Peyer's patch (tissue), 4 donors: ENCODE measurements around the gene RIMBP2. TPM values are rescaled to one million over a fixed set of nuclear protein-coding genes. Genes with fewer than 3 reads are reported as not detected.

Source experiments
- DNase-seq, 3 donors: peaks; one replicate each; pipeline ENCODE4 v3.0.0-alpha.2; 2017 to 2019
- H3K27ac ChIP-seq, 4 donors: fragments of 200-600 bp; sonication (generic); one replicate each; pipeline ENCODE4 v1.5.1; 2016 to 2019
- H3K27me3 ChIP-seq, 2 donors: fragments of 200-600 bp; sonication (generic); one replicate each; pipeline ENCODE4 v1.5.1; 2019
- H3K36me3 ChIP-seq, 3 donors: fragments of 200-600 bp; sonication (generic); one replicate each; pipeline ENCODE4 v1.5.1; 2016 to 2019
- H3K4me1 ChIP-seq, 4 donors: fragments of 200-600 bp; sonication (generic); one replicate each; pipeline ENCODE4 v1.5.1; 2016 to 2019
- H3K4me3 ChIP-seq, 4 donors: fragments of 200-600 bp; sonication (generic); 1 replicate in 3 of 4; 2 replicates in 1 of 4; pipeline ENCODE4 v1.5.1; 2016 to 2019; ENCODE audit warnings: mild to moderate bottlenecking in 1 of 4
- H3K9me3 ChIP-seq, 4 donors: fragments of 200-600 bp; sonication (generic); one replicate each; pipeline ENCODE4 v1.5.1; 2016 to 2019; ENCODE audit warnings: mild to moderate bottlenecking in 1 of 4
- POLR2A ChIP-seq, 2 donors: fragments of 450-650 bp; IDR thresholded peaks; one replicate each; pipeline ENCODE4 v1.5.1; 2017; ENCODE audit warnings: antibody characterized with exemption in 2 of 2, mild to moderate bottlenecking in 2 of 2, moderate library complexity in 2 of 2
- total RNA-seq, 4 donors: library from RNA; depleted of rRNA; stranded (reverse); fragments of >200 nt; gene quantifications; one replicate each; pipeline ENCODE4 v1.1.0, GENCODE V29; 2016
- TF ChIP-seq, protein P1 (sequence below), 6 experiments: fragments of 450-650 bp in 4 of 6; fragments of 200-600 bp in 2 of 6; sonication (generic) in 1 of 6; IDR thresholded peaks; one replicate each; pipeline ENCODE4 v1.5.1; 2017 to 2019; ENCODE audit warnings: antibody characterized with exemption in 6 of 6, mild to moderate bottlenecking in 3 of 6, moderate library complexity in 1 of 6

The RIMBP2 gene
- total RNA-seq, 4 donors from 2014 or later: 8.8 to 19.8 (median 16.0) TPM

DNA sequence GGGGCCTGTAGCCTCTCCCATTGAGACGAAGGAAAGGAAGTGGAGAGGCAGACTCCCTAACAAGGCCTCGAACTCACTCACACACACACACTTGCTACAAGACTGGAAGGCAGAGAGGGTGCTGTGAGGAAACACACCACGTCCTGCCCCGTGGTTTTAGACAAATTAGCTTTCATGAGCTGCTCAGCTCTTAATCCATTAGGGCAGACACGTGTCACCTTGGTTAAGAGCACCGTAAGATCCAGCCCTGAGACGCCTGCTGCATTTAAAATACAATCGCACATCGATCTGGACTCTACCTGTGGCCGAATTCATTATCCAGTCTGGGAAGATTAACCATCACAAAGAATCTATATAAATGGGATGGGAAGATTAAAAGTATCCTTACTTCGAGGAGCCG, 72.0 kb downstream of the RIMBP2 start:
- TF ChIP-seq, protein P1, sequence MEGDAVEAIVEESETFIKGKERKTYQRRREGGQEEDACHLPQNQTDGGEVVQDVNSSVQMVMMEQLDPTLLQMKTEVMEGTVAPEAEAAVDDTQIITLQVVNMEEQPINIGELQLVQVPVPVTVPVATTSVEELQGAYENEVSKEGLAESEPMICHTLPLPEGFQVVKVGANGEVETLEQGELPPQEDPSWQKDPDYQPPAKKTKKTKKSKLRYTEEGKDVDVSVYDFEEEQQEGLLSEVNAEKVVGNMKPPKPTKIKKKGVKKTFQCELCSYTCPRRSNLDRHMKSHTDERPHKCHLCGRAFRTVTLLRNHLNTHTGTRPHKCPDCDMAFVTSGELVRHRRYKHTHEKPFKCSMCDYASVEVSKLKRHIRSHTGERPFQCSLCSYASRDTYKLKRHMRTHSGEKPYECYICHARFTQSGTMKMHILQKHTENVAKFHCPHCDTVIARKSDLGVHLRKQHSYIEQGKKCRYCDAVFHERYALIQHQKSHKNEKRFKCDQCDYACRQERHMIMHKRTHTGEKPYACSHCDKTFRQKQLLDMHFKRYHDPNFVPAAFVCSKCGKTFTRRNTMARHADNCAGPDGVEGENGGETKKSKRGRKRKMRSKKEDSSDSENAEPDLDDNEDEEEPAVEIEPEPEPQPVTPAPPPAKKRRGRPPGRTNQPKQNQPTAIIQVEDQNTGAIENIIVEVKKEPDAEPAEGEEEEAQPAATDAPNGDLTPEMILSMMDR (IDR thresholded peaks at IDR 0.05): no peak
- no peak for TF ChIP-seq POLR2A (IDR thresholded peaks at IDR 0.05)
- Histone ChIP-seq H3K4me1 (no peaks in the 10 kb centered on the region), H3K27ac (no peak overlapping the region), H3K4me3 (no peak overlapping the region), H3K9me3 (no peaks in the 10 kb centered on the region), H3K27me3 (no peaks in the 10 kb centered on the region), H3K36me3 (no peaks in the 10 kb centered on the region)
- DNase-seq: no peak

GRCh38 chr12:130642856-130643255, 73.2 kb downstream of the RIMBP2 start:
- no peaks in the 10 kb centered on the region for H3K4me1 ChIP-seq
- TF ChIP-seq, protein P1 (IDR thresholded peaks at IDR 0.05): no peak
- TF ChIP-seq POLR2A (IDR thresholded peaks at IDR 0.05): no peak
- H3K36me3 ChIP-seq: no peaks in the 10 kb centered on the region
- no peak overlapping the region for H3K4me3 ChIP-seq
- no peak overlapping the region for H3K27ac ChIP-seq
- H3K27me3 ChIP-seq: no peaks in the 10 kb centered on the region
- DNase-seq: no peak
- H3K9me3 ChIP-seq: no peaks in the 10 kb centered on the region

GRCh38 chr12:130641533-130642184, 74.4 kb downstream of the RIMBP2 start:
- no peaks in the 10 kb centered on the region for H3K4me1 ChIP-seq
- no peak for DNase-seq
- TF ChIP-seq POLR2A (IDR thresholded peaks at IDR 0.05): no peak
- TF ChIP-seq, protein P1 (IDR thresholded peaks at IDR 0.05): no peak
- H3K36me3 ChIP-seq: no peaks in the 10 kb centered on the region
- H3K4me3 ChIP-seq: no peak overlapping the region
- no peak overlapping the region for H3K27ac ChIP-seq
- no peaks in the 10 kb centered on the region for H3K9me3 ChIP-seq
- no peaks in the 10 kb centered on the region for H3K27me3 ChIP-seq

DNA sequence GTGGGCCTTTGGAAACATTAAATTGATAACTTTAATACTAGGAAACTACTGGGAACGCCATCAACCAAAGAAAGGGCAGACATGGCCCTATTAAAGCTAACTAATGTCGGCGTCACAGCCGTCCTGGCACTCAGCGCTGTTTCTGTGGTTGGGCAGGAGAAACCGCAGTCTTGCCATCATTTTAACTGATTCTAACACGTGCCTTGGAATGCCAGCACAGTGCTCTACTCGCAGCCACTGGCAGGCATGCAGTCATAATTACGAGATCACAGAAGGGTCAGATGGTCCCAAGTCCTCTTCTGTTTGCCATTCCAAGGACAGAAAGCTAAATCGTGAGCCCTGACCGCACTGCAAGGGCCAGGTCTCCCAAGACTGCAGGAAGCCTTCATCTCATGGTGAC, 75.2 kb downstream of the RIMBP2 start:
- Histone ChIP-seq H3K36me3 (no peaks in the 10 kb centered on the region), H3K27ac (no peak overlapping the region), H3K4me3 (no peak overlapping the region), H3K27me3 (no peaks in the 10 kb centered on the region), H3K4me1 (no peaks in the 10 kb centered on the region), H3K9me3 (no peaks in the 10 kb centered on the region)
- no peak for TF ChIP-seq POLR2A (IDR thresholded peaks at IDR 0.05)
- TF ChIP-seq, protein P1 (IDR thresholded peaks at IDR 0.05): no peak
- no peak for DNase-seq

DNA sequence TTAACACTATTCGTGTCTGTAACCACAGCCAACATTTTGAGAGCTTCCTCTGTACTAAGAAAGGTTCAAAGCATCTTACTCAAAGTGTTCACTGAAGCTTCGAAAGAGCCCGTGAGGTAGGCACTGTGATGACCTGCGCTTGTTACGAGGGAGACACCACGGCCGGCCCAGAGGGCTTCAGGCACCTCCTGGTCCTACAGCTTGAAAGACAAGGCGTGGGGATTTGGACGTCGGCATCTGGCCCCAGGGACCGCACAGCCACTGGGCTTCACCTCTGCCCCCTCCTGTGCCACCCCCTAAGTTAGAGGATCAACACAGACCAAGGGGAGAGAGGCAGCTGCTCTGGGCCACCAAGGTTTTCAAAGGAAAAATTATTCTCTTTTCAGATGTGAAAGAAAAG, 75.6 kb downstream of the RIMBP2 start:
- TF ChIP-seq, protein P1 (IDR thresholded peaks at IDR 0.05): no peak
- no peak for TF ChIP-seq POLR2A (IDR thresholded peaks at IDR 0.05)
- no peak for DNase-seq
- H3K27me3 ChIP-seq: no peaks in the 10 kb centered on the region

More for the DNA sequence above, 75.6 kb downstream of the RIMBP2 start:
- no peaks in the 10 kb centered on the region for H3K36me3 ChIP-seq
- no peak overlapping the region for H3K27ac ChIP-seq
- no peaks in the 10 kb centered on the region for H3K4me1 ChIP-seq
- H3K9me3 ChIP-seq: no peaks in the 10 kb centered on the region
- H3K4me3 ChIP-seq: no peak overlapping the region
